Measurements from ENCODE around the gene ANXA10. TPM values are rescaled to one million over a fixed set of nuclear protein-coding genes. Genes with fewer than 3 reads are reported as not detected.

Gene ANXA10
- total and polyA plus RNA-seq, 2 of the 4 experiments (the other 2 are of a cell fraction) = 0.44 to 0.72 TPM

DNA sequence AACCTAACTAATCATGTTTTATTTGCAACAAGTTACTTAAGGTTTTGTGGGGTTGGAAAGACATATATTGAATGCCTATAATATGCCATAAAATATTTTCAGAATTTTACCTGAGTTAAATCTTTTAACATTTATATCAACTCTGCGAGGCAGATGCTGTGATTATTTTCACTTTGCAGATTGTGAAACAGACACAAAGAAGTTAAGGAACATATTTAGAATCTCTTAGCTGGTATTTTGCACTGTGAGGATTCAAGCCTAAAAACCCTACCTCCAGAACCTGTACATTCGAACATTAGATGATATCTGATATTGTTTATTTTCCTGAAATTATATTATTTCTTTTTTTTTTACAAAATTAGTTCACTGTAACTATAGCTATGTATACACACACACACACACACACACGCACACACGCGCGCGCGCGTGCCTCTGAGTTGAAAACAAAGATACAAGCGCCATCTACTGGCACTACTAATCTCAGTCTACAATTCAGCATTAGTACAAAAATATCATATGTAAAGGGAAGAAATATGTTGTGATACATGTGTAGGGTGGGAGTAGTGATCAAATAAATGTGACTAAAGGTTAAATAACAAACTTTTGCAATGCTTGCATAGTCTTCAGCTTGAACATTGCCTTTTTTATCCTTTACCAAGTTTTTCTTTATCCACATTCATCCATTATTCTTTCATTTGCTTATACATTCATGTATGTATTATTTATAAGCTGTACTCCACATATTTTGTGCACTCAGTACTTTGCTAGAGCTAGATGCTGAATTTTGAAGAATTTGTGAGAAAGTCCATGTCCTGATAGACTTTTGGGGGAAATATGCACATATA lies 61.5 kb downstream of the ANXA10 start:
- in situ Hi-C loops (cut with MboI; ENCODE audit: low sequenced_read_pairs) (no loop called here), dilution Hi-C loops (cut with HindIII; ENCODE audit: low sequenced_read_pairs, unreplicated experiment) (no loop called here), intact Hi-C loops (cut with micrococcal nuclease) (loop anchor here (1.0 to 10.0 kb wide), 4 partner anchors 77 to 1987 kb away; no protein-coding TSS in a partner anchor)
- Histone ChIP-seq H3K4me1 (ENCODE audit: control insufficient read depth, insufficient read depth, low read length) (no peaks in the 10 kb centered on the region), H2AK5ac (ENCODE audit: low read depth, low read length) (no peak overlapping the region), H3K14ac (replicated peaks; ENCODE audit: low read depth, low read length) (no peak overlapping the region), H3K27me3 (ENCODE audit: control insufficient read depth, insufficient read depth, low read length) (no peaks in the 10 kb centered on the region), H3K23ac (ENCODE audit: low read depth, low read length) (no peak overlapping the region), H3K9me1 (ENCODE audit: insufficient read depth, low read length) (peaks cover 2% of the 10 kb centered on the region; the same call in 1 of the 2 replicates), H3K36me3 (ENCODE audit: control insufficient read depth, insufficient read depth, low read length) (no peaks in the 10 kb centered on the region), H2BK120ac (ENCODE audit: low read depth, low read length) (no peak overlapping the region), H2BK15ac (ENCODE audit: low read depth, low read length) (no peak overlapping the region), H3K4me3 (ENCODE audit: insufficient read depth, low read depth, low read length) (peak overlapping the region; percentile 24; the same call in 1 of the 2 replicates), H3K4ac (ENCODE audit: low read depth, low read length) (no peak overlapping the region), H2AK9ac (replicated peaks; ENCODE audit: low read depth, low read length, poor library complexity) (no peak overlapping the region), H3K4me2 (ENCODE audit: low read depth, low read length) (peak overlapping the region; percentile 58), H4K20me1 (ENCODE audit: insufficient read depth, low read length) (no peaks in the 10 kb centered on the region), H3K9me3 (ENCODE audit: control insufficient read depth, insufficient read depth, low read length) (peaks cover 1% of the 10 kb centered on the region), H3K27ac (ENCODE audit: insufficient read depth, low read length) (no peak overlapping the region), H4K8ac (ENCODE audit: low read depth in 2 of 2, low read length in 2 of 2) (no peak overlapping the region), H3K79me1 (ENCODE audit: low read depth in 1 of 2, low read length in 2 of 2) (no peaks in the 10 kb centered on the region), H2BK5ac (ENCODE audit: low read depth, low read length, poor library complexity, severe bottlenecking) (no peak overlapping the region), H3K18ac (ENCODE audit: low read depth, low read length) (no peak overlapping the region), H3K9ac (ENCODE audit: low read depth, low read length) (no peak overlapping the region), H2BK20ac (ENCODE audit: low read depth, low read length) (no peak overlapping the region), H3K56ac (ENCODE audit: extremely low read depth, insufficient read depth, low read length) (no peak overlapping the region), H4K5ac (ENCODE audit: low read depth, low read length) (no peak overlapping the region), H2AFZ (replicated peaks; ENCODE audit: low read length, poor library complexity) (no peak overlapping the region), H4K91ac (ENCODE audit: insufficient read depth, low read depth, low read length) (no peak overlapping the region)
- ChIA-PET POLR2A (ENCODE audit: unreplicated experiment) (no interaction called here), CTCF (interaction anchor here (0.6 to 1.9 kb wide), 13 partner anchors 8 to 1983 kb away, joined by 3 to 10 read pairs (median 4); no protein-coding TSS in a partner anchor)
- DNase-seq (peak; percentile 83), ATAC-seq (ENCODE audit: low read depth) (peak; percentile 91)
- no CpG with 5 or more reads among the region's 10 CpGs for WGBS, 2 experiments (ENCODE audit: extremely low coverage in 2 of 2, insufficient read length in 1 of 2)
- BruUV-seq (replicated peaks) = no TSS peak
- TF ChIP-seq POLR2A (IDR thresholded peaks at IDR 0.05; ENCODE audit: low read depth, low read length) = no peak
- TF ChIP-seq SMC3 (IDR thresholded peaks at IDR 0.05; ENCODE audit: low read depth, low read length) = peak; percentile 76
- no peak for TF ChIP-seq RCOR1 (IDR thresholded peaks at IDR 0.05; ENCODE audit: insufficient replicate concordance, low read length)
- TF ChIP-seq, protein P1, sequence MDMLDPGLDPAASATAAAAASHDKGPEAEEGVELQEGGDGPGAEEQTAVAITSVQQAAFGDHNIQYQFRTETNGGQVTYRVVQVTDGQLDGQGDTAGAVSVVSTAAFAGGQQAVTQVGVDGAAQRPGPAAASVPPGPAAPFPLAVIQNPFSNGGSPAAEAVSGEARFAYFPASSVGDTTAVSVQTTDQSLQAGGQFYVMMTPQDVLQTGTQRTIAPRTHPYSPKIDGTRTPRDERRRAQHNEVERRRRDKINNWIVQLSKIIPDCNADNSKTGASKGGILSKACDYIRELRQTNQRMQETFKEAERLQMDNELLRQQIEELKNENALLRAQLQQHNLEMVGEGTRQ (IDR thresholded peaks at IDR 0.05; ENCODE audit: low read depth, low read length) = no peak
- TF ChIP-seq MXI1 (IDR thresholded peaks at IDR 0.05; ENCODE audit: borderline replicate concordance, low read depth, low read length) = no peak
- TF ChIP-seq CHD1 (IDR thresholded peaks at IDR 0.05; ENCODE audit: low read depth, low read length) = no peak
- peak; percentile 83 for TF ChIP-seq RAD21 (IDR thresholded peaks at IDR 0.05; ENCODE audit: low read length)
- TF ChIP-seq MAFK (IDR thresholded peaks at IDR 0.05; ENCODE audit: low read depth, low read length) = no peak
- peak; percentile 91 for TF ChIP-seq BHLHE40 (IDR thresholded peaks at IDR 0.05; ENCODE audit: low read depth, low read length)
- TF ChIP-seq RFX5 (IDR thresholded peaks at IDR 0.05; ENCODE audit: low read depth, low read length) = no peak
- no peak for TF ChIP-seq NFE2L2 (IDR thresholded peaks at IDR 0.05; ENCODE audit: low read depth, low read length)
- TF ChIP-seq, protein P2, sequence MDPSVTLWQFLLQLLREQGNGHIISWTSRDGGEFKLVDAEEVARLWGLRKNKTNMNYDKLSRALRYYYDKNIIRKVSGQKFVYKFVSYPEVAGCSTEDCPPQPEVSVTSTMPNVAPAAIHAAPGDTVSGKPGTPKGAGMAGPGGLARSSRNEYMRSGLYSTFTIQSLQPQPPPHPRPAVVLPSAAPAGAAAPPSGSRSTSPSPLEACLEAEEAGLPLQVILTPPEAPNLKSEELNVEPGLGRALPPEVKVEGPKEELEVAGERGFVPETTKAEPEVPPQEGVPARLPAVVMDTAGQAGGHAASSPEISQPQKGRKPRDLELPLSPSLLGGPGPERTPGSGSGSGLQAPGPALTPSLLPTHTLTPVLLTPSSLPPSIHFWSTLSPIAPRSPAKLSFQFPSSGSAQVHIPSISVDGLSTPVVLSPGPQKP (IDR thresholded peaks at IDR 0.05; ENCODE audit: borderline replicate concordance, low read depth, low read length) = no peak
- TF ChIP-seq CEBPB (IDR thresholded peaks at IDR 0.05; ENCODE audit: low read depth, low read length) = peak; percentile 28; the same call in 1 of the 2 replicates
- TF ChIP-seq FOS (IDR thresholded peaks at IDR 0.05; ENCODE audit: low read depth, low read length) = no peak
- TF ChIP-seq, protein P3, sequence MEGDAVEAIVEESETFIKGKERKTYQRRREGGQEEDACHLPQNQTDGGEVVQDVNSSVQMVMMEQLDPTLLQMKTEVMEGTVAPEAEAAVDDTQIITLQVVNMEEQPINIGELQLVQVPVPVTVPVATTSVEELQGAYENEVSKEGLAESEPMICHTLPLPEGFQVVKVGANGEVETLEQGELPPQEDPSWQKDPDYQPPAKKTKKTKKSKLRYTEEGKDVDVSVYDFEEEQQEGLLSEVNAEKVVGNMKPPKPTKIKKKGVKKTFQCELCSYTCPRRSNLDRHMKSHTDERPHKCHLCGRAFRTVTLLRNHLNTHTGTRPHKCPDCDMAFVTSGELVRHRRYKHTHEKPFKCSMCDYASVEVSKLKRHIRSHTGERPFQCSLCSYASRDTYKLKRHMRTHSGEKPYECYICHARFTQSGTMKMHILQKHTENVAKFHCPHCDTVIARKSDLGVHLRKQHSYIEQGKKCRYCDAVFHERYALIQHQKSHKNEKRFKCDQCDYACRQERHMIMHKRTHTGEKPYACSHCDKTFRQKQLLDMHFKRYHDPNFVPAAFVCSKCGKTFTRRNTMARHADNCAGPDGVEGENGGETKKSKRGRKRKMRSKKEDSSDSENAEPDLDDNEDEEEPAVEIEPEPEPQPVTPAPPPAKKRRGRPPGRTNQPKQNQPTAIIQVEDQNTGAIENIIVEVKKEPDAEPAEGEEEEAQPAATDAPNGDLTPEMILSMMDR (conservative IDR thresholded peaks at IDR 0.05; ENCODE audit: low read depth, low read length) = peak; percentile 87
